IMR-90 (cell line): ENCODE results near the gene TTC27. TPM values are rescaled to one million over a fixed set of nuclear protein-coding genes. Genes with fewer than 3 reads are reported as not detected.
"Not testable (repeated sequence)": the region's sequence is repeated elsewhere in the genome, so short reads cannot be mapped to it uniquely, and the experiment has no call there.

Source experiments
- ATAC-seq: fragments of 200-7000 bp; cut with Tn5 transposase; 2 replicates; pipeline ENCODE4 v1.9.1; 2020; ENCODE audit warnings: low read depth, mild to moderate bottlenecking, moderate library complexity
- BruUV-seq: library from RNA; stranded (reverse); fragments of 400-500 nt; replicated peaks from 2 replicates; lab custom pipeline; 2021; lab: Mats Ljungman, UMichigan
- CTCF ChIA-PET: fragments of 300-600 bp; formaldehyde crosslinking; extraction: SDS; loops from one replicate; lab custom pipeline; 2021; ENCODE audit warnings: antibody characterized with exemption; lab: Yijun Ruan, JAX
- POLR2A ChIA-PET: fragments of 300-600 bp; sonication (Branson Sonifier 250); formaldehyde crosslinking; loops from one replicate; lab custom pipeline; 2022; ENCODE audit warnings: antibody characterized with exemption; ENCODE audit not compliant: unreplicated experiment; lab: Charles Lee
- DNase-seq: peaks from one replicate; pipeline ENCODE4 v3.0.0; 2013
- H2AFZ ChIP-seq: replicated peaks from 2 replicates; pipeline ENCODE3; 2013; ENCODE audit warnings: low read length, mild to moderate bottlenecking; ENCODE audit not compliant: poor library complexity
- H2AK5ac ChIP-seq: 2 replicates; pipeline ENCODE4 v1.6.1; 2013; ENCODE audit warnings: low read depth, low read length, inconsistent platforms
- H2AK9ac ChIP-seq: replicated peaks from 2 replicates; pipeline ENCODE3; 2013; ENCODE audit warnings: mild to moderate bottlenecking, low read depth, low read length, moderate library complexity; ENCODE audit not compliant: poor library complexity
- H2BK120ac ChIP-seq: 2 replicates; pipeline ENCODE4 v1.6.1; 2013; ENCODE audit warnings: low read depth, low read length, inconsistent platforms
- H2BK15ac ChIP-seq: 3 replicates; pipeline ENCODE4 v1.6.1; 2013; ENCODE audit warnings: low read depth, low read length, inconsistent platforms
- H2BK20ac ChIP-seq: 2 replicates; pipeline ENCODE4 v1.6.1; 2013; ENCODE audit warnings: low read depth, mild to moderate bottlenecking, inconsistent platforms, low read length, moderate library complexity
- H2BK5ac ChIP-seq: 2 replicates; pipeline ENCODE4 v1.6.1; 2013; ENCODE audit warnings: mild to moderate bottlenecking, low read depth, low read length, inconsistent platforms; ENCODE audit not compliant: poor library complexity, severe bottlenecking
- H3K14ac ChIP-seq: replicated peaks from 2 replicates; pipeline ENCODE4 v1.6.1; 2013; ENCODE audit warnings: low read depth, low read length, inconsistent platforms
- H3K18ac ChIP-seq: 2 replicates; pipeline ENCODE4 v1.6.1; 2013; ENCODE audit warnings: low read depth, low read length, control low read depth
- H3K23ac ChIP-seq: 2 replicates; pipeline ENCODE4 v1.6.1; 2013; ENCODE audit warnings: low read depth, low read length, inconsistent platforms
- H3K27ac ChIP-seq: 2 replicates; pipeline ENCODE4 v1.5.1; 2013; ENCODE audit warnings: mild to moderate bottlenecking, control low read depth, low read length; ENCODE audit not compliant: insufficient read depth
- H3K27me3 ChIP-seq: 2 replicates; pipeline ENCODE4 v1.6.1; 2013; ENCODE audit warnings: low read length; ENCODE audit not compliant: control insufficient read depth, insufficient read depth
- H3K36me3 ChIP-seq: 2 replicates; pipeline ENCODE4 v1.6.1; 2013; ENCODE audit warnings: low read length, mixed read lengths; ENCODE audit not compliant: control insufficient read depth, insufficient read depth
- H3K4ac ChIP-seq: 2 replicates; pipeline ENCODE4 v1.6.1; 2013; ENCODE audit warnings: low read depth, low read length, inconsistent platforms
- H3K4me1 ChIP-seq: 2 replicates; pipeline ENCODE4 v1.6.1; 2013; ENCODE audit warnings: low read length, mixed read lengths; ENCODE audit not compliant: control insufficient read depth, insufficient read depth
- H3K4me2 ChIP-seq: 2 replicates; pipeline ENCODE4 v1.6.1; 2013; ENCODE audit warnings: low read depth, mild to moderate bottlenecking, control low read depth, low read length, moderate library complexity
- H3K4me3 ChIP-seq: 2 replicates; pipeline ENCODE4 v1.5.1; 2013; ENCODE audit warnings: low read depth, mild to moderate bottlenecking, control low read depth, low read length, moderate library complexity; ENCODE audit not compliant: insufficient read depth
- H3K56ac ChIP-seq: 2 replicates; pipeline ENCODE4 v1.6.1; 2013; ENCODE audit warnings: low read length, inconsistent platforms; ENCODE audit not compliant: insufficient read depth; ENCODE audit errors: extremely low read depth
- H3K79me1 ChIP-seq, 2 experiments: 2 replicates each; pipeline ENCODE4 v1.6.1; 2013; ENCODE audit warnings: low read length in 2 of 2, inconsistent platforms in 1 of 2, low read depth in 1 of 2
- H3K9ac ChIP-seq: 2 replicates; pipeline ENCODE4 v1.6.1; 2013; ENCODE audit warnings: low read depth, low read length, control low read depth
- H3K9me1 ChIP-seq: 2 replicates; pipeline ENCODE4 v1.6.1; 2013; ENCODE audit warnings: low read length, inconsistent platforms; ENCODE audit not compliant: insufficient read depth
- H3K9me3 ChIP-seq: 2 replicates; pipeline ENCODE4 v1.6.1; 2013; ENCODE audit warnings: low read length; ENCODE audit not compliant: control insufficient read depth, insufficient read depth
- H4K20me1 ChIP-seq: 2 replicates; pipeline ENCODE4 v1.6.1; 2013; ENCODE audit warnings: low read length, inconsistent platforms; ENCODE audit not compliant: insufficient read depth
- H4K5ac ChIP-seq: 2 replicates; pipeline ENCODE4 v1.6.1; 2013; ENCODE audit warnings: mild to moderate bottlenecking, low read depth, low read length, control low read depth
- H4K8ac ChIP-seq, 2 experiments: 2 replicates each; pipeline ENCODE4 v1.6.1; 2013; ENCODE audit warnings: low read depth in 2 of 2, low read length in 2 of 2, control low read depth in 1 of 2, inconsistent platforms in 1 of 2
- H4K91ac ChIP-seq: 2 replicates; pipeline ENCODE4 v1.6.1; 2013; ENCODE audit warnings: low read depth, low read length, inconsistent platforms; ENCODE audit not compliant: insufficient read depth
- CEBPB ChIP-seq: IDR thresholded peaks from 2 replicates; pipeline ENCODE4 v1.6.1; 2012; ENCODE audit warnings: low read depth, low read length, improper control_type of control experiment
- MXI1 ChIP-seq: IDR thresholded peaks from 2 replicates; pipeline ENCODE4 v1.6.1; 2012; ENCODE audit warnings: low read depth, mild to moderate bottlenecking, low read length, moderate library complexity, borderline replicate concordance
- WGBS, 2 experiments: methylation state at CpG; one replicate each; pipeline versions ENCODE4 v1.1.5 to v1.1.7; 2013; ENCODE audit warnings: missing lambda C conversion rate in 2 of 2; ENCODE audit not compliant: insufficient read length in 1 of 2; ENCODE audit errors: extremely low coverage in 2 of 2; 5-methylcytosine and 5-hydroxymethylcytosine counted together
- dilution Hi-C: fragments of 300-500 bp; cut with HindIII; formaldehyde crosslinking; loops from one replicate; pipeline ENCODE4 v1.14.3; 2018; ENCODE audit warnings: low sequenced_read_pairs; ENCODE audit not compliant: unreplicated experiment
- in situ Hi-C: fragments of 300-500 bp; cut with MboI; formaldehyde crosslinking; loops from 3 replicates; pipeline ENCODE4 v1.14.3; 2019; ENCODE audit warnings: low sequenced_read_pairs, inconsistent platforms, mixed read lengths
- intact Hi-C: fragments of 100-400 bp; cut with micrococcal nuclease; formaldehyde crosslinking; loops from 2 replicates; pipeline ENCODE4 v1.10.0; 2022
- polyA plus RNA-seq, 3 experiments: library from polyadenylated mRNA; depleted of rRNA; stranded (reverse); fragments of >200 nt; gene quantifications; 2 replicates each; pipeline ENCODE4 v1.2.3, GENCODE V29; 2012; ENCODE audit warnings: low replicate concordance in 1 of 3
- total RNA-seq: library from RNA; depleted of rRNA; stranded (reverse); fragments of >200 nt; gene quantifications from 2 replicates; pipeline ENCODE4 v1.2.3, GENCODE V29; 2012

Gene TTC27
- total and polyA plus RNA-seq, 2 of the 4 experiments (the other 2 are of a cell fraction): 12.7 to 30.5 TPM

GRCh38 chr2:32727157-32727556 is 99.3 kb downstream of the TTC27 start:
- no peak overlapping the region for H2BK120ac ChIP-seq
- no peaks in the 10 kb centered on the region for H3K4me1 ChIP-seq
- ChIA-PET CTCF (no interaction called here), POLR2A (no interaction called here)
- no peak overlapping the region for H3K9ac ChIP-seq
- in situ Hi-C loops: no loop called here
- H3K36me3 ChIP-seq: no peaks in the 10 kb centered on the region; the same call in 1 of the 2 replicates
- no peak overlapping the region for H3K4me3 ChIP-seq
- H2BK20ac ChIP-seq: no peak overlapping the region
- TF ChIP-seq MXI1 (no peak), CEBPB (peak; percentile 41; the same call in 1 of the 2 replicates)
- no peaks in the 10 kb centered on the region for H3K9me3 ChIP-seq
- no peak overlapping the region for H4K91ac ChIP-seq
- H4K8ac ChIP-seq: no peak overlapping the region
- dilution Hi-C loops: no loop called here
- H3K14ac ChIP-seq: no peak overlapping the region
- H3K4me2 ChIP-seq: no peak overlapping the region
- no peak overlapping the region for H2AK5ac ChIP-seq
- no peaks in the 10 kb centered on the region for H3K79me1 ChIP-seq
- H3K56ac ChIP-seq: no peak overlapping the region
- H4K5ac ChIP-seq: no peak overlapping the region
- H2AFZ ChIP-seq: no peak overlapping the region
- H4K20me1 ChIP-seq: no peaks in the 10 kb centered on the region
- H3K18ac ChIP-seq: no peak overlapping the region
- no peak overlapping the region for H3K23ac ChIP-seq
- H3K4ac ChIP-seq: no peak overlapping the region
- no peak overlapping the region for H2BK5ac ChIP-seq
- ATAC-seq: no peak
- no TSS peak for BruUV-seq
- DNase-seq: no peak
- WGBS, 2 experiments: no CpG with 5 or more reads among the region's 1 CpG
- no peak overlapping the region for H3K27ac ChIP-seq
- no peaks in the 10 kb centered on the region for H3K9me1 ChIP-seq
- H2BK15ac ChIP-seq: no peak overlapping the region
- H3K27me3 ChIP-seq: no peaks in the 10 kb centered on the region
- H2AK9ac ChIP-seq: no peak overlapping the region
- intact Hi-C loops: no loop called here

- POLR2A ChIA-PET: interaction anchor here (0.7 kb wide), 1 partner anchor 145 kb away, joined by 11 read pairs; no protein-coding TSS in a partner anchor
- H2BK5ac ChIP-seq, intact Hi-C loops, in situ Hi-C loops, H4K20me1 ChIP-seq, H3K36me3 ChIP-seq, H3K4me2 ChIP-seq, H4K5ac ChIP-seq, DNase-seq, H3K9me1 ChIP-seq, H3K79me1 ChIP-seq, H3K4ac ChIP-seq, H4K91ac ChIP-seq, H2BK15ac ChIP-seq, CTCF ChIA-PET, H3K9me3 ChIP-seq, H2AK9ac ChIP-seq, H3K14ac ChIP-seq, H3K23ac ChIP-seq, H2BK20ac ChIP-seq, H3K4me3 ChIP-seq, H4K8ac ChIP-seq, H3K18ac ChIP-seq, H2AK5ac ChIP-seq, ATAC-seq, H3K27me3 ChIP-seq, H3K27ac ChIP-seq, H3K56ac ChIP-seq, H2BK120ac ChIP-seq, dilution Hi-C loops, H3K9ac ChIP-seq, BruUV-seq, H3K4me1 ChIP-seq, H2AFZ ChIP-seq: not testable (repeated sequence)
- WGBS, 2 experiments: 93% methylated on average over 4 of the region's 8 CpGs; no CpG with 5 or more reads in 1 of the 2 experiments
Observed at GRCh38 chr2:32730958-32731357, 103.1 kb downstream of the TTC27 start.
